GM12892 (cell line): ENCODE measurements around the gene MTHFD1L.

Experiments
- POLR2A ChIP-seq: IDR thresholded peaks from 2 replicates; pipeline ENCODE4 v1.6.1; 2011; ENCODE audit warnings: low read depth, low read length, control low read depth
- TAF1 ChIP-seq: IDR thresholded peaks from 2 replicates; pipeline ENCODE4 v1.6.1; 2011; ENCODE audit warnings: low read depth, mild to moderate bottlenecking, control low read depth, low read length, borderline replicate concordance

DNA sequence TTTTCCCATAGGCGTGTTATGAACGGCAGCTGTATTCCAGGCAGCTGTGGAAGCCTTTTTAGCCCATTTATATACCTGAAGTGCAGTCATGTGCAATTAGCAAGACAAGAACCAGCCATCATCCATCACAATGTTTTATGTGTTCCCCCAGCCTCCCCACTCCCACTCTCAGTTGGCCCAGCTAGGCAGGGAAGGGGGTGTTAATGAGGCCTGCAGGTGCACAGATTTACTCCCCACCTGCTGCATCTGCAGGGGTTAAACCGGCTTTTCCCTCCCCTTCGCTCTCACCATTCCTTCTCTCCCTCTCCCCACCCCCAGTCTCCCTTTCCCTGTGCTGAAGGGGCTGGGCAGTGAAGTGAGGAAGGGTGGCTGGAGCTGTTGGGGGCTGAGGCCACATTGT lies 224.5 kb downstream of the MTHFD1L start:
- TF ChIP-seq TAF1 (no peak), POLR2A (no peak)
